HEK293 (cell line): Measurements from ENCODE around the gene TEDC2.

ENCODE experiments used
- CTCF ChIA-PET: fragments of 350-600 bp; formaldehyde crosslinking; extraction: SDS; loops from one replicate; lab custom pipeline; 2021; ENCODE audit warnings: antibody characterized with exemption; lab: Yijun Ruan, JAX
- POLR2A ChIA-PET: fragments of 300-600 bp; formaldehyde crosslinking; extraction: SDS; loops from one replicate; lab custom pipeline; 2020; ENCODE audit warnings: antibody characterized with exemption, inconsistent platforms; lab: Yijun Ruan, JAX
- H3K27ac ChIP-seq: fragments of 200-500 bp; sonication (Bioruptor generic); 2 replicates; pipeline ENCODE4 v1.5.1; 2014; ENCODE audit warnings: low read depth, low read length, control low read depth, inconsistent platforms; ENCODE audit errors: extremely low read depth
- H3K36me3 ChIP-seq, 2 experiments: fragments of 200-500 bp in 1 of 2; sonication (Bioruptor generic) in 1 of 2; 1 replicate in 1 of 2; 2 replicates in 1 of 2; pipeline ENCODE4 v1.5.1; 2014 to 2017; ENCODE audit warnings: inconsistent platforms in 2 of 2, low read length in 2 of 2; ENCODE audit not compliant: control insufficient read depth in 2 of 2, insufficient read depth in 1 of 2
- H3K4me1 ChIP-seq: fragments of 200-500 bp; sonication (Bioruptor generic); 2 replicates; pipeline ENCODE4 v1.5.1; 2014; ENCODE audit warnings: mild to moderate bottlenecking, low read length, inconsistent platforms; ENCODE audit not compliant: control insufficient read depth, insufficient read depth
- H3K4me3 ChIP-seq: 2 replicates; pipeline ENCODE4 v1.5.1; 2011; ENCODE audit warnings: low read depth, mild to moderate bottlenecking, control low read depth, low read length, moderate library complexity
- H3K9me3 ChIP-seq: fragments of 200-500 bp; sonication (Bioruptor generic); 2 replicates; pipeline ENCODE4 v1.5.1; 2014; ENCODE audit warnings: low read depth, low read length, inconsistent platforms; ENCODE audit not compliant: control insufficient read depth, insufficient read depth
- GLIS2 ChIP-seq: fragments of 450-650 bp; formaldehyde crosslinking; IDR thresholded peaks from 2 replicates; pipeline ENCODE4 v1.5.1; 2016; ENCODE audit warnings: missing biosample characterization, missing genetic modification characterization
- PRDM1 ChIP-seq: fragments of 450-650 bp; formaldehyde crosslinking; IDR thresholded peaks from 2 replicates; pipeline ENCODE4; 2016; ENCODE audit warnings: missing biosample characterization, missing genetic modification characterization
- SP2 ChIP-seq: fragments of 450-650 bp; formaldehyde crosslinking; IDR thresholded peaks from 2 replicates; pipeline ENCODE4 v1.5.1; 2016; ENCODE audit warnings: missing biosample characterization, missing genetic modification characterization
- SP7 ChIP-seq: fragments of 450-650 bp; formaldehyde crosslinking; IDR thresholded peaks from 2 replicates; pipeline ENCODE4 v1.5.1; 2016; ENCODE audit warnings: missing biosample characterization, missing genetic modification characterization
- TSHZ1 ChIP-seq: fragments of 450-650 bp; formaldehyde crosslinking; IDR thresholded peaks from 2 replicates; pipeline ENCODE4 v1.5.1; 2016; ENCODE audit warnings: missing biosample characterization, missing genetic modification characterization, borderline replicate concordance
- WT1 ChIP-seq: fragments of 450-650 bp; formaldehyde crosslinking; IDR thresholded peaks from 2 replicates; pipeline ENCODE4 v1.5.1; 2016; ENCODE audit warnings: missing biosample characterization, missing genetic modification characterization
- ZBTB26 ChIP-seq: fragments of 450-650 bp; formaldehyde crosslinking; optimal IDR thresholded peaks from 2 replicates; pipeline ENCODE3; 2016; ENCODE audit warnings: missing biosample characterization, mild to moderate bottlenecking, missing genetic modification characterization
- ZBTB8A ChIP-seq: fragments of 450-650 bp; formaldehyde crosslinking; IDR thresholded peaks from 2 replicates; pipeline ENCODE4 v1.5.1; 2016; ENCODE audit warnings: missing biosample characterization, missing genetic modification characterization
- ZFHX2 ChIP-seq: fragments of 450-650 bp; formaldehyde crosslinking; conservative IDR thresholded peaks from 2 replicates; pipeline ENCODE4 v1.5.1; 2016; ENCODE audit warnings: missing biosample characterization, missing genetic modification characterization
- ZFP69B ChIP-seq: fragments of 450-650 bp; formaldehyde crosslinking; IDR thresholded peaks from 2 replicates; pipeline ENCODE4 v1.5.1; 2016; ENCODE audit warnings: missing biosample characterization, missing genetic modification characterization
- ZIC2 ChIP-seq: fragments of 450-650 bp; formaldehyde crosslinking; IDR thresholded peaks from 2 replicates; pipeline ENCODE4 v1.5.1; 2016; ENCODE audit warnings: missing biosample characterization, missing genetic modification characterization
- ZNF121 ChIP-seq: fragments of 450-650 bp; formaldehyde crosslinking; IDR thresholded peaks from 2 replicates; pipeline ENCODE4 v1.5.1; 2016; ENCODE audit warnings: missing biosample characterization, missing genetic modification characterization
- ZNF16 ChIP-seq: fragments of 450-650 bp; formaldehyde crosslinking; IDR thresholded peaks from 2 replicates; pipeline ENCODE4 v1.5.1; 2016; ENCODE audit warnings: low read depth, missing biosample characterization, missing genetic modification characterization
- ZNF341 ChIP-seq: fragments of 450-650 bp; formaldehyde crosslinking; IDR thresholded peaks from 2 replicates; pipeline ENCODE4; 2016; ENCODE audit warnings: low read depth, missing biosample characterization, missing genetic modification characterization
- ZNF426 ChIP-seq: fragments of 450-650 bp; formaldehyde crosslinking; IDR thresholded peaks from 2 replicates; pipeline ENCODE4 v1.5.1; 2017; ENCODE audit warnings: missing biosample characterization, missing genetic modification characterization, mild to moderate bottlenecking, inconsistent platforms, moderate library complexity
- ZNF513 ChIP-seq: fragments of 450-650 bp; IDR thresholded peaks from 2 replicates; pipeline ENCODE4 v1.5.1; 2018; ENCODE audit warnings: missing biosample characterization, missing genetic modification characterization
- ZNF645 ChIP-seq: fragments of 450-650 bp; formaldehyde crosslinking; IDR thresholded peaks from 2 replicates; pipeline ENCODE4; 2016; ENCODE audit warnings: missing biosample characterization, missing genetic modification characterization
- ZNF701 ChIP-seq: fragments of 450-650 bp; formaldehyde crosslinking; IDR thresholded peaks from 2 replicates; pipeline ENCODE4 v1.5.1; 2016; ENCODE audit warnings: missing biosample characterization, missing genetic modification characterization
- ZNF777 ChIP-seq: fragments of 450-650 bp; formaldehyde crosslinking; IDR thresholded peaks from 2 replicates; pipeline ENCODE4 v1.5.1; 2017; ENCODE audit warnings: missing biosample characterization, missing genetic modification characterization, borderline replicate concordance
- ZNF843 ChIP-seq: fragments of 450-650 bp; formaldehyde crosslinking; IDR thresholded peaks from 2 replicates; pipeline ENCODE4 v1.5.1; 2016; ENCODE audit warnings: missing biosample characterization, missing genetic modification characterization

TEDC2 gene

GRCh38 chr16:2458887-2459646 lies 842 bp upstream of the TEDC2 start (continued):
- TF ChIP-seq ZNF16 (tag by site-specific recombination) = no peak
- peak; percentile 66; the same call in 1 of the 2 replicates for TF ChIP-seq ZNF341 (tag by site-specific recombination)
- peak; percentile 26 for TF ChIP-seq ZFHX2 (tag by site-specific recombination)
- TF ChIP-seq TSHZ1 (tag by site-specific recombination) = no peak
- TF ChIP-seq ZNF843 (tag by site-specific recombination) = no peak
- no peak for TF ChIP-seq PRDM1 (tag by site-specific recombination)
- TF ChIP-seq SP7 (tag by site-specific recombination) = no peak
- TF ChIP-seq ZNF645 = no peak
- TF ChIP-seq SP2 = peak; percentile 56
- peak; percentile 71 for TF ChIP-seq ZIC2
- 0 out of 2 replicates have a peak, but pooled peaks have one; percentile 21 for TF ChIP-seq ZNF121 (tag by site-specific recombination)
- peak; percentile 39 for TF ChIP-seq WT1

- no peaks in the 10 kb centered on the region for H3K9me3 ChIP-seq
- CTCF ChIA-PET = interaction anchor here (0.7 kb wide), 1 partner anchor 34 kb away, joined by 3 read pairs; no protein-coding TSS in a partner anchor
- peak overlapping the region; percentile 50 for H3K4me3 ChIP-seq
- TF ChIP-seq ZNF426 (no peak), ZFP69B (tag by site-specific recombination) (peak; percentile 32; the same call in 1 of the 2 replicates), ZNF701 (no peak), ZBTB8A (tag by site-specific recombination) (peak; percentile 48; the same call in 1 of the 2 replicates), SP7 (tag by site-specific recombination) (no peak), ZBTB26 (peak; percentile 3), ZNF513 (tag by site-specific recombination) (0 out of 2 replicates have a peak, but pooled peaks have one; percentile 17), ZNF777 (0 out of 2 replicates have a peak, but pooled peaks have one; percentile 30), GLIS2 (peak; percentile 37; the same call in 1 of the 2 replicates)
- TF ChIP-seq, all 188 proteins: peak for 6
- POLR2A ChIA-PET = interaction anchor here (1.0 to 2.4 kb wide), 10 partner anchors 9 to 305 kb away, joined by 3 to 34 read pairs (median 5); partner anchors contain the start of genes AMDHD2, NTN3, TBC1D24 and TRAF7
- Histone ChIP-seq H3K4me1 (peaks cover 15% of the 10 kb centered on the region), H3K27ac (peak overlapping the region; percentile 70; the same call in 1 of the 2 replicates), H3K36me3 (peaks cover 0 to 54% of the 10 kb centered on the region in 2 experiments; a peak in 2 of 3 replicates)
These were observed 443 bp downstream of the TEDC2 start for GRCh38 chr16:2460391-2460713.
